PC-3 (cell line): Measurements from ENCODE around the gene NSL1.

Experiments used
- CTCF ChIP-seq: fragments of 300-600 bp; sonication (generic); conservative IDR thresholded peaks from 2 replicates; pipeline ENCODE4 v1.5.1; 2017; ENCODE audit warnings: antibody characterized with exemption, low read depth, mild to moderate bottlenecking, low read length
- EZH2 ChIP-seq: fragments of 300-600 bp; sonication (generic); IDR thresholded peaks from one replicate; pipeline ENCODE4 v1.6.1; 2017; ENCODE audit warnings: antibody characterized with exemption, mild to moderate bottlenecking, low read length; ENCODE audit not compliant: unreplicated experiment
- EZH2phosphoT487 ChIP-seq: fragments of 300-600 bp; sonication (generic); IDR thresholded peaks from 2 replicates; pipeline ENCODE4 v1.6.1; 2018; ENCODE audit warnings: mild to moderate bottlenecking, antibody characterized with exemption, low read length, borderline replicate concordance

DNA sequence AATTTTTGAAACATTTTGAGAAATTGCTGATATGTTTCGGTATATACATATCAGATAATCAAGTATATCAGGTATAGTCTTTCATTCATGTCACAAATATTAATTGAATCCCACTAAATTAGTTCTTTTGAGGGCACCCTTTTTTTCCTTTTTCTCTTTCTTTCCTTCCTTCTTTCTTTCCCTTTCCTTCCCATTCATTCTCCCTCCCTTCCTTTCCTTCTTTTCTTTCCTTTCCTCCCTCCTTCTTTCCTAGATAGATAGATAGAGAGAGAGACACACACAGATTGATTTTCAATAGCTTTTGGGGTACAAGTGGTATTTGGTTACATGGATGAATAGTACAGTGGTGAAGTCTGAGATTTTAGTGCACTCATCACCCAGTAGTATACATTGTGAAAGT lies 5.7 kb downstream of the NSL1 start:
- TF ChIP-seq CTCF (no peak), EZH2phosphoT487 (no peak), EZH2 (no peak)
